ENCODE results near the gene ZG16. TPM values are rescaled to one million over a fixed set of nuclear protein-coding genes. Genes with fewer than 3 reads are reported as not detected.
A peak's percentile ranks its signal among the peaks of the same experiment; 100 is the strongest.
"Not testable (repeated sequence)": the region's sequence is repeated elsewhere in the genome, so short reads cannot be mapped to it uniquely, and the experiment has no call there.

Gene ZG16
- total RNA-seq, 1 donor from 2014 or later = not detected

DNA sequence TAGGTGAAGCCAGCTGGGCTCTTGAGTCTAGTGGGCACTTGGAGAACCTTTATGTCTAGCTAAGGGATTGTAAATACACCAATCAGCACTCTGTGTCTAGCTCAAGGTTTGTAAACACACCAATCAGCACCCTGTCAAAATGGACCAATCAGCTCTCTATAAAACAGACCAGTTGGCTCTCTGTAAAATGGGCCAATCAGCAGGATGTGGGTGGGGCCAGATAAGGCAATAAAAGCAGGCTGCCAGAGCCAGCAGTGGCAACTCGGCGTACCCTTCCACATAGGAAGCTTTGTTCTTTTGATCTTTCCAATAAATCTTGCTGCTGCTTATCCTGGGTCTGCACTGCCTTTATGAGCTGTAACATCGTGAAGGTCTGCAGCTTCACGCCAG lies 29.3 kb upstream of the ZG16 start:
- not testable (repeated sequence) for DNase-seq

DNA sequence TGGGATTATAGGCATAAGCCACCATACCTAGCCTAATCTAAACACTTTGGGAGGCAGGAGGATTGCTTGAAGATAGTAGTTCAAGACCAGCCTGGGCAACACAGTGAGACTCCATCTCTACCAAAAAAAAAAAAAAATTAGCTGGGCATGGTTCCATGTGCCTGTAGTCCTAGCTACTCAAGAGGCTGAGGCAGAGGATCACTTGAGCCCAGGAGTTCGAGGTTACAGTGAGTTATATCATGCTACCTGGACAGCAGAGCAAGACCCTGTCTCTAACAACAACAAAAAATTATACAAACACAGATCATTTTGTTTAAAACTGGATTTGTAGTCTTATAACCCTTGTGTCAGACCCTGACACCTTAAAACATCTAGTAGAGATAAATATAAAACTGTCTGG lies 24.5 kb upstream of the ZG16 start:
- DNase-seq = no peak

DNA sequence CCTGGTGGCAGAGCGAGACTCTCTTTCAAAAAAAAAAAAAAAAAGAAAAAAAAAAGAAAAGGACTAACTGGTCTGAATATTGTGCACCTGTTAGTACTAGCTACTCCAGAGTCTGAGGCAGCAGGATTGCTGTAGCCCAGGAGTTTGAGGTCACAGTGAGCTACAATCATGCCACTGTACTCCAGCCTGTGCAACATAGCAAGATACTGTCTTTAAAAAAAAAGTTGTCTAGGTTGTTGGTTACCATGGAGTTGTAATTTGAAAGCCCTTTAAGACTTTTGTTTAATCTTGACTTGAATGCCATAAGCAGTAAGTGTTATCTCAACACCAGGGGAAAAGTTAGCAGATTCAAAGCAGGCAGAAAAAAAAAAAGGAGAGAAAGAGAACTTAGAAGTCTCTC lies 21.4 kb upstream of the ZG16 start:
- no peak for DNase-seq

DNA sequence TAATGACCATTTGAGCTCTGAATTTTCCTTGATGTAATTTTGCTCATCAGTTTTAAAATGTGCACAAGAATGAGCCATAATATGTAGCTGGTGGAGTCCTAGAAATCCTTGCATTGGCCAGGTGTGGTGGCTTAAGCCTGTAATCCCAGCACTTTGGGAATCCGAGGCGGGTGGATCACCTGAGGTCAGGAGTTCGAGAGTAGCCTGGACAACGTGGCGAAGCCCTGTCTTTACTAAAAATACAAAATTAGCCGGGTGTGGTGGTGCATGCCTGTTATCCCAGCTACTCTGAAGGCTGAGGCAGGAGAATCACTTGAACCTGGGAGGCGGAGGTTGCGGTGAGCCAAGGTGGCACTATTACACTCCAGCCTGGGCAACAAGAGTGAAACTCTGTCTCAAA lies 21.0 kb upstream of the ZG16 start:
- not testable (repeated sequence) for DNase-seq

DNA sequence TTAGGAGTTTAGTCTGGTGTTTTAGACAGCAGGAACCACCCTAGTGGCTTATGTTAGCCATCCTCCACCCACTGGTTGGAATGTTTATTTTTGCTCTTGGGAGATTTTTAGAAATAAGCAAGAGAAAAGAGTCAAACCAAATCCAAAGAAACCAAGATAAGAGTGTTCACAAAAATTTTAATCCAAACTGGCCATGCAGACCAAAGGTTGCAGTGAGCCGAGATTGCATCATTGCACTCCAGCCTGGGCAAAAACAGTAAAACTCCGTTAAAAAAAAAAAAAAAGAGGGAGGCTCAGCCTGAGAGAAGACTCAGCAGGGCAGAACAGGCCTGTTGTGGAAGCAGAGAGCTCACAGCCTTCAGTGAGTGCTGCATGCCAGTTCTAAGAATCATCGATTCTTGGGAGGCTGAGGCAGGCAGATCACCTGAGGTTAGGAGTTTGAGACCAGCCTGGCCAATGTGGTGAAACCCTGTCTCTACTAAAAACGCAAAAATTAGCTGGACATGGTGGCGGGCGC lies 20.0 kb upstream of the ZG16 start:
- no peak for DNase-seq

DNA sequence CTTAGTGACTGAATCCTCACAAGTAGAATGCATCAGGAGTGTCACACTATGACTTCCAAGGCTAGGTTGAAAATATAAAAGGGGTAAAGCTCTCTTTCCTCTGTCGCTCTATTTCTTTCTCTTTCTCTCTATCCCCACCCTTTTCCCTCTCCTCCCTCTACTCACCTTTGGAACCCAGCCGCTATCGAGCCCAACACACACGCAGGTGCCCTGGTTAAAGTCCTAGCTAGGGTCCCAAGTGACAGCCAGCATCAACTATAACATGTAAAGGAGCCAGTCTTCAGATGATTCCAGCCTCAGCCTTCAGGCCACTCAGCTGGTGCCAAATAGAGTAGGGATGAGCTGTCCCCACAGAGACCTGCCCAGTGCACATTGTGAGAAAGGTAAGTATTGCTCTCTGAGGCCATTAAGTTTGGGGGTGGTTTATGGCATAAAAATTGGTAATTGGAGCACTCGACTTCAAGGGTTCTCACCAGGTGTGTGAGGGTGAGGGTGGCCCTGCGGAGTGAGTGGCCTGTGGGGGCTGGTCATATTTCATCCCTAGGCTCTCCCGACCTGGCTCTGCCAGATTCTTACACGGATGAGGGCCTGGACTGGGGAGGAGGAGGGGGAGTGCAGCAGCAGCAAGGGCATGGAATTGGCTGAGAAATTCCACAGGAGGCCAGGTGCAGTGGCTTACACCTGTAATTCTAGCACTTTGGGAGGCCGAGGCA lies 17.3 kb upstream of the ZG16 start:
- DNase-seq = no peak

DNA sequence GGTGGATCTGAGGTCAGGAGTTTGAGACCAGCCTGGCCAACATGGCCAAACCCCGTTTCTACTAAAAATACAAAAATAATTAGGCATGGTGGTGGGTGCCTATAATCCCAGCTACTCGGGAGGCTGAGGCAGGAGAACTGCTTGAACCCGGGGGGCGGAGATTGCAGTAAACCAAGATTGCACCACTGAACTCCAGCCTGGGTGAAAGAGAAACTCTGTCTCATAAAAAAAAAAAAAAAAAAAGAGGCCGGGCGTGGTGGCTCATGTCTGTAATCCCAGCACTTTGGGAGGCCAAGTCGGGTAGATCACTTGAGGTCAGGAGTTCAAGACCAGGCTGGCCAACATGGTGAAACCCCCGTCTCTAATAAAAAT lies 16.8 kb upstream of the ZG16 start:
- not testable (repeated sequence) for DNase-seq

DNA sequence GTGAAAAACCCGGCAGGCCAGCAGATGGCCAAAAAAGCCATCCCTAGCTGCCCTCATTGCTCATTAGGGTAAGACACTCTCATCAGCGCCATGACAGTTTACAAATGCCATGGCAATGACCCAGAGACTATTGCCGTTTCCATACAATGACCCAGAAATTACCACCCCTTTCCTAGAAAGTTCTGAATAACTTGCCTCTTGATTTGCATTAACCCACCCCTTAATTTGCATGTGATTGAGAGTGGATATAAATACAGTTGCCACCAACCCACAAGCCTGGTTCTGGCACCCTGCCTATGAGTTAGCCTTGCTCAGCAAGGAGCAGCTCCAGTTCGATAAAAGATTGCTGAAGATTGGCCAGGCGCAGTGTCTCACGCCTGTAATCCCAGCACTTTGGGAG lies 16.2 kb upstream of the ZG16 start:
- DNase-seq = no peak

DNA sequence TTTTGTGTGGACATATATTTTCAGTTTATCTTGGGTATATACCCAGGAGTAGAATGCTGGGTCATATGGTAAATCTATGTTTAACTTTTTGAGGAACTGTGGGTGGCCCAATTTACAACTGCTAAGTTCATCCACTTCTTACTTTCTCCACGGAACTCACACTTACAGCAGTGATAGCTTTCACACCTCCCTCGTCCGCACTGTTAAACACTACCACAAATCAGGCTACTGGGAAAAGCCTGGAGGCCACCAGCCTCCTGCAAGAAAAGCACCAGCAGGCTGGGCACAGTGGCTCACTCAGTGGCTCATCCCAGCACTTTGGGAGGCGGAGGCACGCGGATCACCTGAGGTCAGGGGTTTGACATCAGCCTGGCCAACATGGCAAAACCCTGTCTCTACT lies 14.7 kb upstream of the ZG16 start:
- DNase-seq = no peak

DNA sequence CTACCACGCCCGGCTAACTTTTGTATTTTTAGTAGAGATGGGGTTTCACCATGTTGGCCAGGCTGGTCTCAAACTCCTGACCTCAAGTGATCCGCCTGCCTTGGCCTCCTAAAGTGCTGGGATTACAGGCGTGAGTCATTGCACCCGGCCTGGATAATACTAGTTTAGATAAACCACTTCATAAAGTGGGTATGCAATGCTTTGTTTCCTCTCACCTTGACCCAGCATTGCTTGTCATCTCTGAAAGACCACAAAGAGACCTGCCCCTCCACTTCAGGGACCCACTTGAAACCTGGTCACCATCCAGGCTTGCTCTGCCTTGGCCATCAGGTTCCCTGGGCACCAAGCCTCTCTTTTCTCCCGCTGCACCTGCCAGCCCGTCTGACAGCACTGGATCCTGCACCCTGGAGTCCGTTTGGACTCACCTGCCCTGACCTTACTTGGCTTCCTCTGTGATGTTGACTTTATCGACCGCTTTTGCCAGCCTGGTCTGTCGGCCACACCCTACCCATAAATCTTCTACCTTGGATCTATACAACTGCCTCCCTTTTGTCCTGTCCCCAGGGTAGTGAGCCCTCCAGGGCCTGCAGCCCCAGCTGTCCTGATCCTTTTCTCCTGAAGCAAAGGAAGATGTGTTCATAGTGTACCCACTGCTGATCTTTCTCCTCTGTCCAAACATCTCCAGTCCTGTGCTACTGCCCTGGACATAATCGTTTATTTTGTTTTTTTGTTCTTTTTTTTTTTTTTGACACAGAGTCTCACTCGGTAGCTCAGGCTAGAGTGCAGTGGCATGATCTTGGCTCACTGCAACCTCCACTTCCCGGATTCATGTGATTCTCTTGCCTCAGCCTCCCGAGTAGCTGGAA lies 12.7 kb upstream of the ZG16 start:
- no peak for DNase-seq

DNA sequence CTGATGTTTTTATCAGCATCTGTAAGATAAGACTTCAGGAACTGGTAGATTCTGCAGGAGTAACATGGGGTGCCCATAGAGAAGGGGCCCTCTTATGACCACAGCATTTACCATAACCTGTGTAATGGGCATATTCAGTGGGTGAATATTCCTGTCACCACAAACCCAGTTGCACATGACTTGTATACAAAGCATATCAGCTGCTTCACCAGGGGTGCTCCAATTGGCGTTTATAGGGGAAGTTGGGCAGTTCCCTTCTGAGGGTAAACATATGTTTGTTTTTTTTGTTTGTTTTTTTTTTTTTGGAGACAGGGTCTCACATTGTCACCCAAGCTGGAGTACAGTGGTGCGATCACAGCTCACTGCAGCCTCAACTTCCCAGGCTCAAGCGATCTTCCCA lies 11.5 kb upstream of the ZG16 start:
- no peak for DNase-seq

DNA sequence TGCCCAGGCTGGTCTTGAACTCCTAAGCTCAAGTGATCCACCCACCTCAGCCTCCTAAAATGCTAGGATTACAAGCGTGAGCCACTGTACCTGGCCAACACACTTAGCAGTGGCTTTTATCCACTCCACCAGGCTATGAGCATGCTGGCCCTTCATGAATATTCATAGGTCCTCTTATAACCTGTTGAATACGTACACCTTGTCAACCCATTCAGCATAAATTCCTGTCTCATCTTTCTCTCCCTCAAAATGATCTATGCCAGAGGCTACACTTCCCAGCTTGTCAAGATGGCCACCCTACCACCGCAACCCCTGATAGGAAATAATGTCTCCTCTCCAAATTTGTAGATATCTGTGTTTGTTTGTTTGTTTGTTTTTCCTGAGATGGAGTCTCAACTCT lies 11.0 kb upstream of the ZG16 start:
- DNase-seq = no peak

DNA sequence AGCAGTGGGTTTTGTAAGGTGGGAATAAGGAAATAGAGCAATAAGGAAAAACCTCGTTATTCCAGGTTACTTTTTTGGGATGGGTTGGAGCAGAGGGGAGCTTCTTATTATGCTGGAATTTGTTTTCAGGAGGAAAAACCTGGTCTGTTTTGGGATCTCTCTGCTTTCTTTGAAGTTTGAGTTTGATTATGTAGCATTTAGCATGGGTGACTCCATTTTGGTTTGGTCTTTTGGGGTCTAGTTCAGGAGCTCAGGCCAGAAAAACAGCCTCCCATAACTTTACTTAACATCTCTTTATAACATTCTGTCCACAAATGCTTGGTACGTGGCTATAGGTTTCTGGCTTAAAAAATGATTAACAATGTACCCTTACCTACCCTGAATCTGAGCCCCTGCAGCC lies 8.5 kb upstream of the ZG16 start:
- no peak for DNase-seq

DNA sequence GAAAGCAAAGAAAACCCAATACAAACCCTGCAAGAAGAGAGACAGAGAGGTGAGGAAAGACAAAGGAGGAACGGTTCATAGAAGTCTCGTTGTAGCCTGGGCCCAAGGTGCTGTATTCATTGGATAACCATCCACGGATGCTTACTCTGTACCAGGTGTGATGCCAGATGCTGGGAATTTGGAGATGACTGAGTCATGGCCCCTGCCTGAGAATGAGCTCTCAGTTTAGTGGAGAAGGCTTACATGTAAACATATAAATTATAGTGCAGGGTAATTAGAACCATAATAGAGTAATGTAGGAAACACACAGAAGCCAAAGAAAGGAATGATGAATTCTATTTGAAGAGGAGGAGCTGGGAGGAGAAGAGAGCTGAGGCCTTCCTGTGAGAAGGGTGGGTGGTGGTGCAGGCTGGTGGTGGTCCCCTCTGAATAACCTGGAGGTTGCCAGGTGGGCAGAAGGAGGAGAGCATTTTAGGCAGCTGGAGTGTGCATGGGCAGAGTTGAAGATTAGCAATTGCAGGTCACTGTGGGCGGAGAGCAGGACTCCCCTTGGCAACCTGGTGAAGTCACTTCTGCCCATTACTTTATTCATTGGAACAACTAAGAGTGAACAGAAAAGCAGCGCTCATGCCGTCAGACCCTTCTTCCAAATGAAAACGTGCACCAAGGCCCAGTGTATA lies 7.7 kb upstream of the ZG16 start:
- DNase-seq = no peak

DNA sequence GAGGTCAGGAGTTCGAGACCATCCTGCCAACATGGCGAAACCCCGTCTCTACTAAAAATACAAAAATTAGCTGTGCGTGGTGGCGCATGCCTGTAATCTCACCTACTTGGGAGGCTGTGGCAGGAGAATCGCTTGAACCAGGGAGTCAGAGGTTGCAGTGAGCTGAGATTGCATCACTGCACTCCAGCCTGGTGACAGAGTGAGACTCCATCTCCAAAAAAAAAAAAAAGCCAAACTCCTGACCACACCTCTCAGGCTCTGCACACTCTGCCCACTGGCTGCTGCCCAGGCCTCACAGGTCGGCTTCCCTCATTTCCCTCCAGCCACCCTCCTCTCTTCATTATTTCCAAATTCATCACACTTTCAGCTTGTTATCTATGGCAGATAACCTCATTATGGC lies 5.7 kb upstream of the ZG16 start:
- DNase-seq = not testable (repeated sequence)

DNA sequence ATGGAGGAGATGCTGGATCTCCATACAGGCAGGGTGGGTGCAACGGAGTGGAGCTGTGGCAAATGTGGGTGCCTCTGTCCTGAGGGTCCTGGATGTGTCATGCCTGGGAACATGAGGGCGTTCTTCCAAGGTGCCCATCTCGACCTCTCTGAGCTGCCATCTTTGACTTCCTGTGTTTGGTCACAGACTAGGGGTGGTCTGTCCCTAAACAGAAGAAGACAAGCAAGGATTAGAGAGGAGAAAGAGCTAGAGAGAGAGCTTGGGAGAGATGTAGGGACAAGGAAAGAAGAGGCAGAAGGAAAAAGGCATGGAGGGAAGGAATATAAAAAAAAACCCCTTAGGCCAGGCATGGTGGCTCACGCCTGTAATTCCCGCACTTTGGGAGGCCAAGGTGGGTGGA lies 3.3 kb upstream of the ZG16 start:
- DNase-seq = no peak

DNA sequence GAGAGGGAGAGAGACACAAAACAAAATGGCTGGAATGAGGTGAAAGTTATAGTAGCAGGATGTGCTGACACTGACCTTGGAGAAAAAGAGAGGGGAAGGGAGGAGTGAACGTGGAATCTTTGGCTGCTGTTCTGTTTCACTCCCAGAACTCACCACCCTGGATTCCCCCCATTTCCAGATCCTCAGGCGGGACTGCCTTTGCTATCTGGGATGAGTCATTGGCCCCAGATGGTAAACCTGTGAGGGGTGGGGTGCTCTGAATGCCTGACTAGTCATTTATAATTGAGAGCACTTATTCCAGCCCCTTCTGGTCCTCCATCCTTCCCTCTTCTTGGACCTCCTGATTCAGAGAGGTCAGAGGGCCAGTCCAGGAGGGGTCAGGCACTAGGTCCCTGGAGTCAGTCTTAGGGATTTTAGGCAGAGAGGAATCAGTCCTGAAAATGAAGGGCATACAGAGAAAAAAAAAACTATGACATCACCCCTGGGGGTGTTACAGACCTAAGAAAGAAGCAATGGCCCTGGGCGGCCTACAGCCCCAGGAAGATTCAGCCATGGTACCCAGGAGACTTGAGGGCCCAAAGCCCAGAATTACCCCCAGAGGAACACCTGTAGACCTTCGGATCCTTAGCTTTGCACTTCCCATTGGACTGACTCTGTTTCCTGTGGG lies 2.2 kb upstream of the ZG16 start:
- no peak for DNase-seq

DNA sequence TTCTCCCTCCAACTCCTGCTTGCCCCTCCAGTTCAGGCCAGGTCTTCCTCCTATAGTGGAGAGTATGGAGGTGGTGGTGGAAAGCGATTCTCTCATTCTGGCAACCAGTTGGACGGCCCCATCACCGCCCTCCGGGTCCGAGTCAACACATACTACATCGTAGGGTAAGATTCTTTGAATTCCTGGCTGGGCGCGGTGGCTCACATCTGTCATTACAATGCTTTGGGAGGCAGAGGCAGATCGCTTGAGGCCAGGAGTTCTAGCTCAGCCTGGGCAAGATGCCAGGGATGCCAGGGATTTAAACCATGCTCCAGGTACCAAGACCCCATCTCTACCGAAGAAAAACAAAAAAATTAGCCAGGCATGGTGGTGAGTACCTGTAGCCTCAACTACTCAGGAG lies 1.4 kb downstream of the ZG16 start:
- DNase-seq = peak; percentile 37

DNA sequence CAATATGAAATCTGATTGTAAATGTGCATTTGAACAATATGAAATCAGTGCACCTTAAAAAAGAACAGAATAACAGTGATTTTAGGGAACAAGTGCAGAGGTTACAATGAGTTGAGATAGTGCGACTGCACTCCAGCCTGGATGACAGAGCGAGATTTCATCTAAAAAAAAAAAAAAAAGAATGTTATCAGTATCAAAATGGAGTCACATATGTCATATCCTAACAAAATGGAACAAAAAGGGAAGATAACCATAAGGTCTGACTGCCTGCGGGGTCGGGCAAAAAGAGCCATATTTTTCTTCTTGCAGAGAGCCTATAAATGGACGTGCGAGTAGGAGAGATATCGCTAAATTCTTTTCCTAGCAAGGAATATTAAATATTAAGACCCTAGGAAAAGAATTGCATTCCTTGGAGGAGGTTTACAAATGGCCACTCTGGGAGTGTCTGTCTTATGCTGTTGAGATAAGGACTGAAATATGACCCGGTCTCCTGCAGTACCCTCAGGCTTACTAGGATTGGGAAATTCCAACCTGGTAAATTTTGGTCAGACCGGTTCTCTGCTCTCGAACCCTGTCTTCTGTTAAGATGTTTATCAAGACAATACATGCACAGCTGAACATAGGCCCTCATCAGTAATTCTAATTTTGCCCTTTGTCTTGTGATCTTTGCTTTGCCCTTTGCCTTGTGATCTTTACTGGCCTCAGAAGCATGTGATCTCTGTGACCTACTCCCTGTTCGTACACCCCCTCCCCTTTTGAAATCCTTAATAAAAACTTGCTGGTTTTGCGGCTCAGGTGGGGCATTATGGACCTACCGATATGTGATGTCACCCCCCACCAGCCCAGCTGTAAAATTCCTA lies 5.3 kb downstream of the ZG16 start:
- not testable (repeated sequence) for DNase-seq

DNA sequence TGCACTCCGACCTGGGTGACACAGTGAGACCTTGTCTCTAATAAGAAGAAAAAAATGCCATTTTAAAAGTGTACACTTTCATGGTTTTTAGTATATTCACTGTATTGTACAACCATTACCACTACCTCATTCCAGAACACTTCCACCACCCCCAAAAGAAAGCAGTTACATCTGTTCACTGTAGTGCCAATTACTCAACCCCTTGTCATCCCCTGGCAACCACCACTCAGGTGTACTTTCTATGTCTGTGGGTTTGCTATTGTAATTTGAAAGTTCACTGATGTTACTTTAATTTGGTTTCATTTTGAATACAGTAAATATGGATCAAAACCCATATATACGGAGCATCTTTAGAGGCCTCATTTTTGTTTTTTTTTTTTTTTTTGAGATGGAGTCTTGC lies 6.1 kb downstream of the ZG16 start:
- no peak for DNase-seq

DNA sequence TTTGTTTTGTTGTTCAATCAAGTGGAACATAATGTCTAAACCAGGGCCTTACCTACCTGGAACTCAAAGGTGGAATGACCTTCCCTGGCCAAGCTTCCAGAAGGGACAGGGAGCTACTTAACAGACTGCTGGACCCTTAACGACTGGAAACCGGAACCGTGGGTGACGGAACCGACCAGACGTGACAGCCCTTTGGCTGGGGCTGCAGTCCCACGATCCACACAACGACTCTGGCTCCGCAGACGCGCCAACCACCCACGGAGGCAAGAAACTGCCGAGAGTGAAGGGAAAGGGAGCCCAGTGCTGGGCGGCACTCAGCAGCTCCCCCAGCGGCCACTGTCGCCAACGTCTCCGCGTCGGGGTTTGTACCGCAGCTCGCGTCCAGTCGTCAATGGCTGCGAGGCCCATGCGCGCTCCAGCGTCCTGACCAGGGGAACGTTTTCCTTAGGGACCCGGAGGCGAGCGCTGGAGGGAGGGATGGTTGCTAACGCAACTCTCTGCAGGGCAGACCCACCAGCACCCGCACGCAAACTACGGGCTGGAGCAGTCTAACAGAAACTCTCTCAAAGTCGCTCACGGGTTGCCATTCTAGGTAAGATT lies 6.9 kb downstream of the ZG16 start:
- DNase-seq = peak; percentile 69

Data from tongue (tissue), 2 donors.